Calu3 (cell line): Measurements from ENCODE around the gene AKAP5. TPM values are rescaled to one million over a fixed set of nuclear protein-coding genes. Genes with fewer than 3 reads are reported as not detected.

Source experiments
- BruUV-seq: library from RNA; stranded (reverse); fragments of 400-500 nt; replicated peaks from 2 replicates; lab custom pipeline; 2021; lab: Mats Ljungman, UMichigan
- CTCF ChIA-PET: fragments of 300-600 bp; sonication (Branson Sonifier 250); formaldehyde crosslinking; loops from one replicate; lab custom pipeline; 2022; ENCODE audit warnings: antibody characterized with exemption; lab: Charles Lee
- DNase-seq: peaks from one replicate; pipeline ENCODE4 v3.0.0; 2022
- H3K27ac Mint-ChIP-seq: one replicate; pipeline ENCODE4 v1.8.0; 2022; ENCODE audit warnings: mixed read lengths; ENCODE audit not compliant: unreplicated experiment
- H3K27me3 Mint-ChIP-seq: one replicate; pipeline ENCODE4 v1.8.0; 2022; ENCODE audit warnings: mixed read lengths; ENCODE audit not compliant: unreplicated experiment
- H3K36me3 Mint-ChIP-seq: one replicate; pipeline ENCODE4 v1.8.0; 2022; ENCODE audit warnings: mild to moderate bottlenecking, moderate library complexity, mixed read lengths; ENCODE audit not compliant: insufficient read depth, unreplicated experiment
- H3K4me1 Mint-ChIP-seq: one replicate; pipeline ENCODE4 v1.8.0; 2022; ENCODE audit warnings: mild to moderate bottlenecking, low read depth, mixed read lengths; ENCODE audit not compliant: unreplicated experiment
- H3K4me3 Mint-ChIP-seq: one replicate; pipeline ENCODE4 v1.8.0; 2022; ENCODE audit warnings: mild to moderate bottlenecking, low read depth, moderate library complexity, mixed read lengths; ENCODE audit not compliant: unreplicated experiment
- H3K9me3 Mint-ChIP-seq: one replicate; pipeline ENCODE4 v1.8.0; 2022; ENCODE audit warnings: low read depth, mixed read lengths; ENCODE audit not compliant: unreplicated experiment
- CTCF ChIP-seq: fragments of 200-600 bp; IDR thresholded peaks from one replicate; pipeline ENCODE4 v1.8.0; 2022; ENCODE audit warnings: antibody characterized with exemption; ENCODE audit not compliant: unreplicated experiment
- intact Hi-C: fragments of 100-400 bp; cut with micrococcal nuclease; formaldehyde crosslinking; loops from one replicate; pipeline ENCODE4 v1.10.0; 2022; ENCODE audit not compliant: unreplicated experiment
- total RNA-seq: library from RNA; stranded (reverse); gene quantifications from 2 replicates; pipeline ENCODE4 v1.2.3, GENCODE V29; 2022

The AKAP5 gene
- total RNA-seq, 1 experiment from 2014 or later = 1.7 TPM

- no peak overlapping the region for H3K27ac Mint-ChIP-seq
- CTCF ChIA-PET = interaction anchor here (0.6 to 0.7 kb wide), 2 partner anchors 60 to 63 kb away, joined by 3 to 5 read pairs; no protein-coding TSS in a partner anchor
Measured at GRCh38 chr14:64419003-64419402, 46.3 kb upstream of the AKAP5 start.

GRCh38 chr14:64421166-64421565 is 44.1 kb upstream of the AKAP5 start:
- no peaks in the 10 kb centered on the region for H3K9me3 Mint-ChIP-seq
- no peaks in the 10 kb centered on the region for H3K27me3 Mint-ChIP-seq
- intact Hi-C loops = no loop called here
- peaks cover 36% of the 10 kb centered on the region for H3K36me3 Mint-ChIP-seq
- no peak for DNase-seq
- no peak overlapping the region for H3K4me3 Mint-ChIP-seq
- no peak for TF ChIP-seq CTCF
- CTCF ChIA-PET = interaction anchor here (0.7 to 0.9 kb wide), 3 partner anchors 11 to 251 kb away, joined by 3 read pairs; no protein-coding TSS in a partner anchor
- H3K4me1 Mint-ChIP-seq = peaks cover 8% of the 10 kb centered on the region
- BruUV-seq = no TSS peak
- H3K27ac Mint-ChIP-seq = no peak overlapping the region

More at GRCh38 chr14:64419003-64419402, 46.3 kb upstream of the AKAP5 start:
- Mint-ChIP-seq H3K4me3 (no peak overlapping the region), H3K36me3 (peaks cover 34% of the 10 kb centered on the region), H3K9me3 (no peaks in the 10 kb centered on the region), H3K4me1 (peaks cover 8% of the 10 kb centered on the region), H3K27me3 (no peaks in the 10 kb centered on the region)
- BruUV-seq = no TSS peak
- DNase-seq = no peak
- intact Hi-C loops = no loop called here
- no peak for TF ChIP-seq CTCF

- intact Hi-C loops = no loop called here
- H3K27ac Mint-ChIP-seq = no peak overlapping the region
- H3K9me3 Mint-ChIP-seq = no peaks in the 10 kb centered on the region
- TF ChIP-seq CTCF = no peak
- no peak for DNase-seq
- no peaks in the 10 kb centered on the region for H3K27me3 Mint-ChIP-seq
- BruUV-seq = no TSS peak
- CTCF ChIA-PET = interaction anchor here (0.9 kb wide), 1 partner anchor 10 kb away, joined by 3 read pairs; no protein-coding TSS in a partner anchor
- H3K4me3 Mint-ChIP-seq = no peak overlapping the region
- peaks cover 8% of the 10 kb centered on the region for H3K4me1 Mint-ChIP-seq
- peaks cover 35% of the 10 kb centered on the region for H3K36me3 Mint-ChIP-seq
Measured at GRCh38 chr14:64422005-64422404, 43.3 kb upstream of the AKAP5 start.

GRCh38 chr14:64422756-64423155 is 42.5 kb upstream of the AKAP5 start:
- no peak for TF ChIP-seq CTCF
- peaks cover 8% of the 10 kb centered on the region for H3K4me1 Mint-ChIP-seq
- DNase-seq = no peak
- H3K9me3 Mint-ChIP-seq = no peaks in the 10 kb centered on the region
- H3K4me3 Mint-ChIP-seq = no peak overlapping the region
- intact Hi-C loops = no loop called here
- H3K36me3 Mint-ChIP-seq = peaks cover 35% of the 10 kb centered on the region
- no peak overlapping the region for H3K27ac Mint-ChIP-seq
- BruUV-seq = no TSS peak
- CTCF ChIA-PET = no interaction called here
- no peaks in the 10 kb centered on the region for H3K27me3 Mint-ChIP-seq
